ENCODE results near the gene JPH2.

The JPH2 gene

GRCh38 chr20:44154521-44155001 is 32.4 kb downstream of the JPH2 start:
- no peak for DNase-seq (ENCODE audit: low spot score)
- TF ChIP-seq, protein P1, sequence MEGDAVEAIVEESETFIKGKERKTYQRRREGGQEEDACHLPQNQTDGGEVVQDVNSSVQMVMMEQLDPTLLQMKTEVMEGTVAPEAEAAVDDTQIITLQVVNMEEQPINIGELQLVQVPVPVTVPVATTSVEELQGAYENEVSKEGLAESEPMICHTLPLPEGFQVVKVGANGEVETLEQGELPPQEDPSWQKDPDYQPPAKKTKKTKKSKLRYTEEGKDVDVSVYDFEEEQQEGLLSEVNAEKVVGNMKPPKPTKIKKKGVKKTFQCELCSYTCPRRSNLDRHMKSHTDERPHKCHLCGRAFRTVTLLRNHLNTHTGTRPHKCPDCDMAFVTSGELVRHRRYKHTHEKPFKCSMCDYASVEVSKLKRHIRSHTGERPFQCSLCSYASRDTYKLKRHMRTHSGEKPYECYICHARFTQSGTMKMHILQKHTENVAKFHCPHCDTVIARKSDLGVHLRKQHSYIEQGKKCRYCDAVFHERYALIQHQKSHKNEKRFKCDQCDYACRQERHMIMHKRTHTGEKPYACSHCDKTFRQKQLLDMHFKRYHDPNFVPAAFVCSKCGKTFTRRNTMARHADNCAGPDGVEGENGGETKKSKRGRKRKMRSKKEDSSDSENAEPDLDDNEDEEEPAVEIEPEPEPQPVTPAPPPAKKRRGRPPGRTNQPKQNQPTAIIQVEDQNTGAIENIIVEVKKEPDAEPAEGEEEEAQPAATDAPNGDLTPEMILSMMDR (IDR thresholded peaks at IDR 0.05; ENCODE audit: borderline replicate concordance, control extremely low read depth, extremely low read depth, insufficient read depth, missing control alignments) = no peak
- in situ Hi-C loops (cut with MboI; ENCODE audit: low sequenced_read_pairs, unreplicated experiment) = no loop called here

- in situ Hi-C loops (cut with MboI; ENCODE audit: low sequenced_read_pairs, unreplicated experiment) = no loop called here
- DNase-seq (ENCODE audit: low spot score) = no peak
- TF ChIP-seq, protein P1 (IDR thresholded peaks at IDR 0.05; ENCODE audit: borderline replicate concordance, control extremely low read depth, extremely low read depth, insufficient read depth, missing control alignments) = no peak
Measured at GRCh38 chr20:44153636-44154043, 33.3 kb downstream of the JPH2 start.

DNA sequence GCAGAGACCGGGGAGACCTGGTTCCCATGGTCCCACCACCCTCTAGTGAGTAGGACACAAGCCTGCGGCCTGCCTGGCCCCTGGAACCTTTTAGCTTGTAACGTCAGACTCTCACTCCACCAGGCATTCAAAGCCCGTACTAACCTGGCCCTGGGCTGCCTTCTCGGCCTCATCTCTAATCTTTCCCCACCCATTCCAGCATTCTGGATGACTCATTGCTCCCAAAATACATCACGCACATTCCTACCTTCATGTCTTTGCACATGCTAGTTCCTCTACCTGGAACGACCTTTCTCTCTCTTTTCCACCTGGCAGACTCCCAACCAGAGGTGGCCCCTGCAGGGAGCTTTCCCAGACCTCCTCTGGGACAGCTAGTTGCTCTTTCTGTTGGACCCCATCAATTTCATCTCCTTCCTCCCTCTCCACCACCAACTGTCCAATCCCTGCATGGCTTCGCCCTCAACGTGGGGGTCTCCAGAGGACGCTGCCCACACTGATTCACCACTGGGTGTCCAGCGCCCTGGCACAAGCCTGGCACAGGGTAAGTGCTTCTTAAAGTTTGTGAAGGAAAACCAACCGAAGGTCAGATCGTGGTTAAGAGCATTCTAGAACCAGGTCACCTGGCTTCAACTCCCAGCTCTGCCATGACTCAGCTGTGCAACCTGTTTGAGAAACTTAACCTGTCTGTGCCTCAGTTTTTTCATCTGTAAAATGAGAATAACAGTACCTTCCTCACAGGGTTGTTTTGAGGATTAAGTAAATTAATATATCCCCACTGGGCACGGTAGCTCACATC is 35.2 kb downstream of the JPH2 start:
- TF ChIP-seq, protein P1 (IDR thresholded peaks at IDR 0.05; ENCODE audit: borderline replicate concordance, control extremely low read depth, extremely low read depth, insufficient read depth, missing control alignments) = no peak
- no peak for DNase-seq (ENCODE audit: low spot score)
- in situ Hi-C loops (cut with MboI; ENCODE audit: low sequenced_read_pairs, unreplicated experiment) = no loop called here

GRCh38 chr20:44146272-44146671 is 40.7 kb downstream of the JPH2 start:
- DNase-seq (ENCODE audit: low spot score) = no peak
- TF ChIP-seq, protein P1 (IDR thresholded peaks at IDR 0.05; ENCODE audit: borderline replicate concordance, control extremely low read depth, extremely low read depth, insufficient read depth, missing control alignments) = no peak
- in situ Hi-C loops (cut with MboI; ENCODE audit: low sequenced_read_pairs, unreplicated experiment) = no loop called here

- in situ Hi-C loops (cut with MboI; ENCODE audit: low sequenced_read_pairs, unreplicated experiment) = no loop called here
- no peak for DNase-seq (ENCODE audit: low spot score)
- TF ChIP-seq, protein P1 (IDR thresholded peaks at IDR 0.05; ENCODE audit: borderline replicate concordance, control extremely low read depth, extremely low read depth, insufficient read depth, missing control alignments) = no peak
Measured at GRCh38 chr20:44145131-44145775, 41.7 kb downstream of the JPH2 start.

GRCh38 chr20:44143936-44144335 is 43.1 kb downstream of the JPH2 start:
- TF ChIP-seq, protein P1 (IDR thresholded peaks at IDR 0.05; ENCODE audit: borderline replicate concordance, control extremely low read depth, extremely low read depth, insufficient read depth, missing control alignments) = no peak
- in situ Hi-C loops (cut with MboI; ENCODE audit: low sequenced_read_pairs, unreplicated experiment) = no loop called here
- DNase-seq (ENCODE audit: low spot score) = no peak
